HepG2 (cell line): ENCODE results near the gene MOCS1. TPM values are rescaled to one million over a fixed set of nuclear protein-coding genes. Genes with fewer than 3 reads are reported as not detected.
A peak's percentile ranks its signal among the peaks of the same experiment; 100 is the strongest.

Experiments used
- ATAC-seq: fragments of 200-7000 bp; cut with Tn5 transposase; 3 replicates; pipeline ENCODE4 v1.9.1; 2020; ENCODE audit warnings: mild to moderate bottlenecking, moderate library complexity
- BruUV-seq: library from RNA; stranded (reverse); fragments of 400-500 nt; replicated peaks from 2 replicates; lab custom pipeline; 2021; lab: Mats Ljungman, UMichigan
- CTCF ChIA-PET: fragments of 300-600 bp; formaldehyde crosslinking; extraction: SDS; loops from one replicate; lab custom pipeline; 2021; ENCODE audit warnings: low total read pairs, inconsistent platforms, low intra/inter-chr PET ratio; lab: Yijun Ruan, JAX
- POLR2A ChIA-PET: fragments of 350-600 bp; sonication (Branson Sonifier 250); formaldehyde crosslinking; loops from one replicate; lab custom pipeline; 2020; ENCODE audit warnings: antibody characterized with exemption, inconsistent platforms; lab: Yijun Ruan, JAX
- DNase-seq: peaks from one replicate; pipeline ENCODE4 v3.0.0-alpha.2; 2015; ENCODE audit warnings: low spot score
- FAIRE-seq: peaks from 3 replicates; lab custom pipeline; 2011; peaks lifted over from hg19 to GRCh38; lab: Jason Lieb, UNC
- H2AFZ ChIP-seq: one replicate; pipeline ENCODE4 v1.6.1; 2011; ENCODE audit warnings: low read length, inconsistent platforms
- H3K27ac ChIP-seq: fragments of 300-600 bp; 3 replicates; pipeline ENCODE4 v1.8.0; 2011; ENCODE audit warnings: mixed run types, mild to moderate bottlenecking, mixed read lengths, low read length, inconsistent platforms; ENCODE audit not compliant: insufficient read depth; ENCODE audit errors: extremely low read length
- H3K27me3 ChIP-seq, 2 experiments: fragments of 200-600 bp in 1 of 2; 2 replicates in 1 of 2; 3 replicates in 1 of 2; pipeline versions ENCODE4 v1.6.0 to v1.8.0; 2011; ENCODE audit warnings: low read length in 2 of 2, mild to moderate bottlenecking in 2 of 2, moderate library complexity in 2 of 2, inconsistent platforms in 1 of 2; ENCODE audit not compliant: insufficient read depth in 2 of 2, control insufficient read depth in 1 of 2
- H3K36me3 ChIP-seq, 2 experiments: fragments of 200-600 bp in 1 of 2; replicated peaks in 1 of 2; 2 replicates in 1 of 2; 3 replicates in 1 of 2; pipeline versions ENCODE4 v1.5.1 to v1.8.0; 2011; ENCODE audit warnings: low read length in 2 of 2, inconsistent platforms in 1 of 2; ENCODE audit not compliant: insufficient read depth in 2 of 2, control insufficient read depth in 1 of 2
- H3K4me1 ChIP-seq: 2 replicates; pipeline ENCODE4 v1.5.1; 2012; ENCODE audit warnings: low read length, inconsistent platforms; ENCODE audit not compliant: insufficient read depth
- H3K4me2 ChIP-seq: 2 replicates; pipeline ENCODE4 v1.6.0; 2011; ENCODE audit warnings: low read depth, low read length, inconsistent platforms
- H3K4me3 ChIP-seq, 3 experiments: fragments of 200-600 bp in 1 of 3; sonication (generic), shearing (Covaris generic) in 1 of 3; replicated peaks in 1 of 3; 2 replicates each; pipeline ENCODE4 v1.5.1; 2011 to 2016; ENCODE audit warnings: low read length in 3 of 3, inconsistent platforms in 2 of 3, low read depth in 2 of 3, mild to moderate bottlenecking in 2 of 3, control low read depth in 1 of 3, mixed read lengths in 1 of 3; ENCODE audit not compliant: insufficient read depth in 1 of 3
- H3K79me2 ChIP-seq: one replicate; pipeline ENCODE4 v1.6.1; 2011; ENCODE audit warnings: low read length, inconsistent platforms; ENCODE audit not compliant: insufficient read depth
- H3K9ac ChIP-seq: 2 replicates; pipeline ENCODE4 v1.6.0; 2011; ENCODE audit warnings: mild to moderate bottlenecking, low read depth, low read length, inconsistent platforms; ENCODE audit not compliant: insufficient read depth
- H3K9me3 ChIP-seq: 2 replicates; pipeline ENCODE4 v1.5.1; 2012; ENCODE audit warnings: mild to moderate bottlenecking, low read length
- H4K20me1 ChIP-seq: 2 replicates; pipeline ENCODE4 v1.6.0; 2011; ENCODE audit warnings: inconsistent platforms, mild to moderate bottlenecking, low read length, moderate library complexity; ENCODE audit not compliant: insufficient read depth
- NBN ChIP-seq: fragments of 450-650 bp; conservative IDR thresholded peaks from 2 replicates; pipeline ENCODE4 v1.6.1; 2017
- WGBS: methylation state at CpG from one replicate; pipeline ENCODE4 v1.1.6; 2017; ENCODE audit warnings: low lambda C conversion rate; 5-methylcytosine and 5-hydroxymethylcytosine counted together
- in situ Hi-C: cut with HindIII; loops from 2 replicates; pipeline ENCODE4 v1.10.0; 2017; ENCODE audit warnings: low pct_unique_long_range_greater_than_20kb; ENCODE audit not compliant: extremely low pct_ligation_motif_present
- intact Hi-C: fragments of 100-400 bp; cut with micrococcal nuclease; formaldehyde crosslinking; loops from one replicate; pipeline ENCODE4 v1.10.0; 2022; ENCODE audit not compliant: unreplicated experiment
- polyA plus RNA-seq, 8 experiments: library from polyadenylated mRNA; depleted of rRNA in 3 of 8; stranded (reverse) in 7 of 8; unstranded in 1 of 8; fragments of >200 nt; fragmentation: Illumina TruSeq in 4 of 8; extraction: Trizol in 4 of 8; gene quantifications; 2 replicates each; pipeline versions ENCODE4 v1.2.1 to v1.2.3, GENCODE V29; 2011 to 2016; ENCODE audit warnings: low read depth in 4 of 8, missing spikeins in 1 of 8, mixed read lengths in 1 of 8; ENCODE audit not compliant: insufficient read depth in 1 of 8
- total RNA-seq, 5 experiments: library from RNA; depleted of rRNA; stranded (reverse); fragments of >200 nt; fragmentation: Illumina TruSeq; extraction: Trizol; gene quantifications; 2 replicates each; pipeline ENCODE4 v1.2.3, GENCODE V29; 2016; ENCODE audit warnings: low read depth in 1 of 5
- TF ChIP-seq, protein P1 (sequence below): sonication (generic); formaldehyde crosslinking; IDR thresholded peaks from 2 replicates; pipeline ENCODE4 v1.4.0; 2020; ENCODE audit warnings: missing genetic modification reagents, mild to moderate bottlenecking, borderline replicate concordance
- TF ChIP-seq, protein P2 (sequence below): sonication (generic); formaldehyde crosslinking; IDR thresholded peaks from 2 replicates; pipeline ENCODE4 v1.8.1; 2023; ENCODE audit warnings: mild to moderate bottlenecking, missing genetic modification reagents
- TF ChIP-seq, protein P3 (sequence below): sonication (generic); formaldehyde crosslinking; IDR thresholded peaks from 2 replicates; pipeline ENCODE4 v1.4.0; 2020; ENCODE audit warnings: mild to moderate bottlenecking, missing genetic modification reagents

The MOCS1 gene
- total and polyA plus RNA-seq, 2 of the 13 experiments (the other 11 are each of a cell fraction or from before 2014, with no cell fraction given) = 5.3 to 11.7 TPM

DNA sequence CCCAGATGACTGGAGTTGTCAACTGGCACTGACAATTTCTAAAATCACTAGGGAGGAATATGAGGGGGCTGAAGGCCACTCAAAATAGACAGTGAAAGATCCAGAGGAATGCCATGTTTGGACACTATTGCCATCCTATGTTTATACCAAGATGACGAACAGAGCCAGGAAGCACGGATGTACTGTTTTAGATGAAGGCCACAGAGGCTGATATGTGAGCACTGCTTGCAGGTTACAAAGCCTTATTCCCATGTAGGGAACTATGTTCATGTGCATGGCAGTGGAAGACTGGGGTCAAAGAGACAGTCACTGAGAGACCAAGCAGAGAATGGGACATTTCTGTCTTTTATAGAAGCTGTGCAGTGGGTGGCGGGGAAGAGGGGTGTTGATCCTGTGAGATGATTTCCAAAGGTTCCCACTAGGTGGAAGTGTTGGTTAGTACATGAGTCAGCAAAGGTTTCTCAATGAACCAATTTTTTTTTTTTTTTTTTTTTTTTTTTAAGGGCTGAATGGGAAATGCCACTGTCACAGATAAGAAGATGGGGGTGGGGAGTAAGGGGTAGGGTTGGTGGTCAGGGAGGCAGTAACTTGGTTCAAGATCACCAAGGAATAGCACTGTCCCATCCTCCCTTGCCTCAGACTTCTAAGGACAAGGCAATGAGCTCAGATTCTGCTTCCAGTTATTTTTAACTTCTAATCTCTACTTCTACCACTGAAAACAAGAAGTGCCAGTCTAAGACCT, 46.7 kb upstream of the MOCS1 start (continued):
- TF ChIP-seq, protein P1, sequence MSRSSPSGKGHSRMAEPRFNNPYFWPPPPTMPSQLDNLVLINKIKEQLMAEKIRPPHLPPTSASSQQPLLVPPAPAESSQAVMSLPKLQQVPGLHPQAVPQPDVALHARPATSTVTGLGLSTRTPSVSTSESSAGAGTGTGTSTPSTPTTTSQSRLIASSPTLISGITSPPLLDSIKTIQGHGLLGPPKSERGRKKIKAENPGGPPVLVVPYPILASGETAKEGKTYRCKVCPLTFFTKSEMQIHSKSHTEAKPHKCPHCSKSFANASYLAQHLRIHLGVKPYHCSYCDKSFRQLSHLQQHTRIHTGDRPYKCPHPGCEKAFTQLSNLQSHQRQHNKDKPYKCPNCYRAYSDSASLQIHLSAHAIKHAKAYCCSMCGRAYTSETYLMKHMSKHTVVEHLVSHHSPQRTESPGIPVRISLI (CRISPR knock-in tag) = peak; percentile 87

DNA sequence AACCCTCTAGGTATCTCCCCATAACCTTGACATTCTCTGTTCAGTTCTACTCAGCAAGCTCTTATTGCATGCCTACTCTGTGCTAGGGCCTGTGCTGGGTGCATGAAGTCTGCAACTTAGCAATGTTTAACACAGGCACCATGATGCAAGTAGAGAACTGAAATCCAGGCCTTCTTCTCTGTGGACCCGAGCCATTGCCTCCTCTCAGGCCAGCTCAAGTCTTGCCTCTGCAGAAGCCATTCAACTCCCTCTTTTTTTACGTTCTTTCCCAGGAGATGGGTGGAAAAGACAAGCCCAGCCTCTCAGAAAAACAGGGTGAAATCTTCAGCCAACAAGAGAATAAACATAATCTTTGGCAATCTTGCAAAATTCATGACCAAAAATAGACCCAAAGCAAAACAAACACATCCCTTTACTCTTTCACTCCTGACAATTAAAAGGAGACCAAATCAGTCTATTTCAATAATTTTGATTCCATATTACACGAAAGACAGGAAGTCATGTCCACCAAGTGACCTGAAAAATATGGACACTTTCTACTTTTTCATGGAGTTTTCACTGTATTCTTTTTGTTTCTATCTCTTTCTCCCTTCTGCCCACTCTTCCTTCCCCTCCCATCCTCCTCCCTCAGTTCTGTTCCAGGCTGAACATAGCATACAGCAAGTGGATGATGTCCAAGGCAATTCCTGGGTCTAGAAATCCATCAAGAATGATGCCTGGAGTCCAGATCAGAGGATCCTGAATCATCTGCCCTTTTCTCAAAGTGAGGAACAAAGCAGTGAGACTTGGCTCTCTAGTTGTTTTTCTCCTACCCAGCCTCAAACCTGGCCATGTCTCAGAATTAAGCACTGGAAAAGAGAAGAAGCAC, 45.4 kb upstream of the MOCS1 start:
- CTCF ChIA-PET = interaction anchor here (3.4 kb wide), 1 partner anchor 329 kb away, joined by 35 read pairs; no protein-coding TSS in a partner anchor
- Histone ChIP-seq H3K36me3 (no peaks in the 10 kb centered on the region), H4K20me1 (no peaks in the 10 kb centered on the region), H3K4me3 (no peak overlapping the region), H3K4me1 (no peaks in the 10 kb centered on the region), H3K9ac (no peak overlapping the region)
- 2% methylated on average over 3 of the region's 3 CpGs for WGBS
- no peak for FAIRE-seq
- TF ChIP-seq, protein P2, sequence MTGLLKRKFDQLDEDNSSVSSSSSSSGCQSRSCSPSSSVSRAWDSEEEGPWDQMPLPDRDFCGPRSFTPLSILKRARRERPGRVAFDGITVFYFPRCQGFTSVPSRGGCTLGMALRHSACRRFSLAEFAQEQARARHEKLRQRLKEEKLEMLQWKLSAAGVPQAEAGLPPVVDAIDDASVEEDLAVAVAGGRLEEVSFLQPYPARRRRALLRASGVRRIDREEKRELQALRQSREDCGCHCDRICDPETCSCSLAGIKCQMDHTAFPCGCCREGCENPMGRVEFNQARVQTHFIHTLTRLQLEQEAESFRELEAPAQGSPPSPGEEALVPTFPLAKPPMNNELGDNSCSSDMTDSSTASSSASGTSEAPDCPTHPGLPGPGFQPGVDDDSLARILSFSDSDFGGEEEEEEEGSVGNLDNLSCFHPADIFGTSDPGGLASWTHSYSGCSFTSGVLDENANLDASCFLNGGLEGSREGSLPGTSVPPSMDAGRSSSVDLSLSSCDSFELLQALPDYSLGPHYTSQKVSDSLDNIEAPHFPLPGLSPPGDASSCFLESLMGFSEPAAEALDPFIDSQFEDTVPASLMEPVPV (CRISPR knock-in tag) = no peak
- TF ChIP-seq, protein P3, sequence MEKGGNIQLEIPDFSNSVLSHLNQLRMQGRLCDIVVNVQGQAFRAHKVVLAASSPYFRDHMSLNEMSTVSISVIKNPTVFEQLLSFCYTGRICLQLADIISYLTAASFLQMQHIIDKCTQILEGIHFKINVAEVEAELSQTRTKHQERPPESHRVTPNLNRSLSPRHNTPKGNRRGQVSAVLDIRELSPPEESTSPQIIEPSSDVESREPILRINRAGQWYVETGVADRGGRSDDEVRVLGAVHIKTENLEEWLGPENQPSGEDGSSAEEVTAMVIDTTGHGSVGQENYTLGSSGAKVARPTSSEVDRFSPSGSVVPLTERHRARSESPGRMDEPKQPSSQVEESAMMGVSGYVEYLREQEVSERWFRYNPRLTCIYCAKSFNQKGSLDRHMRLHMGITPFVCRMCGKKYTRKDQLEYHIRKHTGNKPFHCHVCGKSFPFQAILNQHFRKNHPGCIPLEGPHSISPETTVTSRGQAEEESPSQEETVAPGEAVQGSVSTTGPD = no peak
- TF ChIP-seq NBN = no peak
- TF ChIP-seq, all 625 proteins: peak for 0
- Histone ChIP-seq H3K79me2 (no peaks in the 10 kb centered on the region), H2AFZ (no peak overlapping the region), H3K27me3 (no peaks in the 10 kb centered on the region), H3K9me3 (no peaks in the 10 kb centered on the region), H3K4me2 (no peak overlapping the region), H3K27ac (no peak overlapping the region)
- in situ Hi-C loops = loop anchor here (5.0 to 25.0 kb wide), 2 partner anchors 333 to 858 kb away; no protein-coding TSS in a partner anchor
- POLR2A ChIA-PET = no interaction called here
- intact Hi-C loops = loop anchor here (5.0 kb wide), 1 partner anchor 608 kb away; the partner anchor contains the start of gene LRFN2
- no peak for ATAC-seq
- no TSS peak for BruUV-seq
- DNase-seq = no peak
